ENCODE measurements around the gene H2AZ2. TPM values are rescaled to one million over a fixed set of nuclear protein-coding genes. Genes with fewer than 3 reads are reported as not detected.
"Not testable (repeated sequence)": the region's sequence is repeated elsewhere in the genome, so short reads cannot be mapped to it uniquely, and the experiment has no call there.

H2AZ2 gene
- total RNA-seq, 2 experiments from 2014 or later: 228 to 247 TPM

- ChIA-PET POLR2A (interaction anchor here (0.6 to 1.7 kb wide), 19 partner anchors 46 to 314 kb away, joined by 3 to 7 read pairs (median 3); partner anchors contain the start of genes DDX56, H2AZ2, MYO1G and OGDH), CTCF (interaction anchor here (1.0 to 1.1 kb wide), 2 partner anchors 18 to 85 kb away, joined by 3 read pairs; no protein-coding TSS in a partner anchor)
Measured at GRCh38 chr7:44797329-44798258, 50.3 kb downstream of the H2AZ2 start.

DNA sequence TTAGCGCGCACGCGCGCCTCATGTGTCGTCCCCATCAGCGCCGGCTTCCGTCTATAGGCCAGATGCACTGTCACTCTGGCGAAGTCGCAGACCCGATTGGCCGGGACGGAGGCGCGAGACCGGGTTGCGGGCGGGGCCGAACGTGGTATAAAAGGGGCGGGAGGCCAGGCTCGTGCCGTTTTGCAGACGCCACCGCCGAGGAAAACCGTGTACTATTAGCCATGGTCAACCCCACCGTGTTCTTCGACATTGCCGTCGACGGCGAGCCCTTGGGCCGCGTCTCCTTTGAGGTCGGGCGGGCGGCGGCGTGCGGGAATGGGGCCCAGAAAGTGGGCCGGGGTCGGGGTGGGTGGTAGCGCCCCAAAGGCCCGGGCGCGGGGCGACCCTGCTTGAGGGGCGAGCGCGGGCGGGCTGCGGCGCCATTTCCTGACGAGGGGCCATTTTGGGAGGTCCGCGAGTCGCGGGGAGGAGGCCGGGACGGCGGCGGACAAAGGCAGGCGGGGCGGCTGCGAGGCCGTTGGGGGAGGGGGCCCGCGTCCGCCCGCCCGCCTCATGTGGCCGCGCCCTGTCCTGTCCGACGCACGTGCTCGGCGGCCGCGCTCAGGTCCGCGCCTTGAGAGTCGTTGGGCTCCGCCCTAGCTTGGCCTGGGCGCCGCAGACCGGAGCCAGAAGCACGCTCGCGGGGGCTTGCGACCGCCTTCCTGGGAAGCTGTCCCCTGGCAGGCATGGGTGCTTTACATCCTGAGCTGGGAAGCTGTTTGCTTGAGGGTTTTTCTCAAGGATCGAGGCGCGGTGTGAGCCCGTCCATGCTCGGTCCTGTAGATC is 51.2 kb downstream of the H2AZ2 start, which contains the start of gene PPIA:
PPIA (plus strand) TSS at position 178 of the 825 bp plus-strand sequence; CDS start at position 222, 44 bp downstream.
- ChIA-PET CTCF (interaction anchor here (0.6 to 0.7 kb wide), 2 partner anchors 202 to 204 kb away, joined by 3 read pairs; no protein-coding TSS in a partner anchor), POLR2A (interaction anchor here (0.6 to 1.7 kb wide), 12 partner anchors 47 to 315 kb away, joined by 3 to 7 read pairs (median 4); partner anchors contain the start of genes DDX56 and TBRG4)

GRCh38 chr7:44796034-44796503 is 51.8 kb downstream of the H2AZ2 start:
- POLR2A ChIA-PET: interaction anchor here (0.8 kb wide), 1 partner anchor 162 kb away, joined by 3 read pairs; no protein-coding TSS in a partner anchor
- CTCF ChIA-PET: no interaction called here

- POLR2A ChIA-PET: no interaction called here
- CTCF ChIA-PET: interaction anchor here (1.1 kb wide), 1 partner anchor 177 kb away, joined by 3 read pairs; no protein-coding TSS in a partner anchor
Measured at GRCh38 chr7:44794331-44794730, 53.6 kb downstream of the H2AZ2 start.

DNA sequence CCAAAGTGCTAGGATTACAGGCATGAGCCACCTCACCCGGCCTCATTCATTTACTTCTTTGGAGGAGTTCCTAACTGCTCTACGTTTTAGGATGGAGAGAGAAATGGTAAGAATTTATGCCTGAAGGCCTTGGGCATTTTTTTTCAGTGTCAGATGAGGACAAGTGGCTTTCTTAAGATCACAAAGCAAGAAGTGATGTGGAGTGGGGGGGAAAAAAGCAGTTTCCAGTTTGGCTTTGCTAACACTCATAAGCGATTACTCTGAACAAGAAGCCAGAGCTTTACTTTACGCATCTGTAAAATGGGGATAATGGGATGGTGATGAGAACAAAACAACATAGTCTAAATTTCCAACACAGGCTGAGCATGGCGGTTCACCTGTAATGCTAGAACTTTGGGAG is 54.0 kb downstream of the H2AZ2 start:
- CTCF ChIA-PET: interaction anchor here (1.1 kb wide), 1 partner anchor 177 kb away, joined by 3 read pairs; no protein-coding TSS in a partner anchor
- POLR2A ChIA-PET: no interaction called here

DNA sequence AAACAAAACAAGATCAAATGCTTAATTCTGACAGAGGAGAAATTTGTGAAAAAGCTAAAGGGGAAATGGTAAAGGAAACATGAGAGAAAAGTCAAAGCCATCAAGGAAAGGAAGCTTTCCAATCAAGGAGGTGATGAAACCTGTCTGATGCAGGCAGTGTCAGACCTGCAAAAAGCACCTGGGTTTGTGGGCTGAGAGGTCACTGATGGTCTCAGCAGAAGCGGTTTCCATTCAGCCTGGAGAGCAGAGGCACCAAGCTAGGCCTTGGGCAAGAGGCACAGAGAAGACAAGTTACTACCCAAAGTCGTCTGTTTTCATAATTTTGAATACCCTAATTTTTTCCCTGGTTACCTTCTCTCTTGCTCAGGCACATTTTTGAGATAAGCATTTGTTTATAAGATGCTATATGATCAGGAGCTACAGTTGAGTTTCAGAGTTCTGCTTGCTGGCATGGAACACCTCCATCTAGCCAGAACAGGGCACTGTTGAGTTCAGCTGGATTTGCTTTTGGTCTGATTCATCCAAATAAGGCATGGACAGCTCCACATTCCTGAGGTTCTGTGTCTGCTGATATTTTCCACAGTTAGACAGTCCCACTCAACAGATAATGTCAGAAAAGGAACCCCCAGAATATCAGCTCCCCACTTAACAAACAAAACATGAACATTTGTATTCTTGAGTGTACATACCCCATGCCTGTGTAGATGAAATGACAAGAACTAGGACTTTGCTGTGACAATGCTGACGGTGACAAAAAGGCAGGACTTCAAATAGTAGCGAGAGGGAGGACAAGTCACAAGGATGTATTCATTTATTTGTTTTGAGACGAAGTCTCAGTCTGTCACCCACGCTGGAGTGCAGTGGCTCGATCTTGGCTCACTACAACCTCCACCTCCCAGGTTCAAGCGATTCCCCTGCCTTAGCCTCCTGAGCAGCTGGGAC is 56.3 kb downstream of the H2AZ2 start:
- POLR2A ChIA-PET: interaction anchor here (0.5 to 0.6 kb wide), 2 partner anchors 10 to 11 kb away, joined by 3 to 5 read pairs; no protein-coding TSS in a partner anchor
- CTCF ChIA-PET: no interaction called here

GRCh38 chr7:44789990-44790389 is 57.9 kb downstream of the H2AZ2 start:
- ChIA-PET CTCF (interaction anchor here (0.6 kb wide), 1 partner anchor 31 kb away, joined by 3 read pairs; no protein-coding TSS in a partner anchor), POLR2A (interaction anchor here (0.6 kb wide), 1 partner anchor 65 kb away, joined by 4 read pairs; no protein-coding TSS in a partner anchor)

- ChIA-PET CTCF (no interaction called here), POLR2A (no interaction called here)
Measured at GRCh38 chr7:44787762-44788161, 60.1 kb downstream of the H2AZ2 start.

GRCh38 chr7:44787041-44787440 is 60.8 kb downstream of the H2AZ2 start:
- CTCF ChIA-PET: interaction anchor here (1.2 kb wide), 1 partner anchor 253 kb away, joined by 3 read pairs; no protein-coding TSS in a partner anchor
- POLR2A ChIA-PET: no interaction called here

GRCh38 chr7:44785218-44785617 is 62.7 kb downstream of the H2AZ2 start:
- CTCF ChIA-PET, POLR2A ChIA-PET: not testable (repeated sequence)

DNA sequence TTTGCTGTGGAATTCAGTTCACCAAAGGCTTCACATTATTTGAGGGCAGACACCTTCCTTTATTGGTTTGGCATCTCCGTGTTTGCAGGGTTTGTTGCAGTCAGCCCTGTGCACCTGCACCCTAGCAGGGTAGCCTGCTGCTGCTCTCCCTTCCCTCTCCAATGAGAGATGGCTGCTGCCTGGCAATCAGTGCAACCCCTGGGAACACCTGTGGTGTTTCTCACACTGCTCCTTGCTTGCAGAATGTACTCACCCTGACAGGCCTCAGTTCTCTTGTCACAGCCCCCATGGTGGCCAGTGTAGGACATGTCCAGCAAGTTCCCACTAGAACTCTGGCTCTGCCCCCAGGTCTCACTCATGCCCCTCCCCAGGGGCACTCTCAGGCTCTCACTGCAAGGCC is 63.5 kb downstream of the H2AZ2 start:
- CTCF ChIA-PET: no interaction called here
- POLR2A ChIA-PET: no interaction called here

GRCh38 chr7:44783407-44783806 is 64.5 kb downstream of the H2AZ2 start:
- CTCF ChIA-PET: no interaction called here
- POLR2A ChIA-PET: no interaction called here

GRCh38 chr7:44782460-44782859 is 65.4 kb downstream of the H2AZ2 start:
- POLR2A ChIA-PET: no interaction called here

More at GRCh38 chr7:44782460-44782859, 65.4 kb downstream of the H2AZ2 start:
- CTCF ChIA-PET: no interaction called here

Other genes with a start within 250 kb of the H2AZ2 start
- gene OGDH, start 241.5 kb downstream of the H2AZ2 start, total RNA-seq: 10 to 100 TPM; 82.1 to 86.4 TPM
- 100 to 1,000 TPM; 135 to 141 TPM for gene ZMIZ2, start 99.2 kb downstream of the H2AZ2 start, total RNA-seq
- gene PPIA, start 51.4 kb downstream of the H2AZ2 start, total RNA-seq: 1,000 to 10,000 TPM; 3,204 to 3,232 TPM
- 10 to 100 TPM; 39.3 to 39.8 TPM for gene PURB, start 37.4 kb upstream of the H2AZ2 start, total RNA-seq
- 100 to 1,000 TPM; 316 TPM for gene MYO1G, start 130.9 kb upstream of the H2AZ2 start, total RNA-seq
- gene CCM2, start 152.1 kb upstream of the H2AZ2 start, total RNA-seq: 10 to 100 TPM; 54.2 to 56.3 TPM
- gene NACAD, start 240.9 kb upstream of the H2AZ2 start, total RNA-seq: under 1 TPM; 0.40 to 0.92 TPM

All from activated CD8-positive, alpha-beta memory T cell treated with anti-CD3 and anti-CD28 coated beads for 36 hours (primary cell).